GM13976 (cell line): ENCODE data around the gene COX6A2.
A peak's percentile ranks its signal among the peaks of the same experiment; 100 is the strongest.
"Not testable (repeated sequence)": the region's sequence is repeated elsewhere in the genome, so short reads cannot be mapped to it uniquely, and the experiment has no call there.

ENCODE experiments used
- DNase-seq: peaks from one replicate; pipeline ENCODE4 v3.0.0; 2012; ENCODE audit warnings: low spot score
- CTCF ChIP-seq: IDR thresholded peaks from 2 replicates; pipeline ENCODE4 v1.5.1; 2012; ENCODE audit warnings: borderline replicate concordance, mild to moderate bottlenecking; ENCODE audit not compliant: insufficient read depth; ENCODE audit errors: extremely low read depth, missing control alignments, control extremely low read depth
- in situ Hi-C: fragments of 300-500 bp; cut with MboI; formaldehyde crosslinking; loops from one replicate; pipeline ENCODE4 v1.12.0; 2022; ENCODE audit warnings: low sequenced_read_pairs, mixed read lengths, inconsistent platforms; ENCODE audit not compliant: unreplicated experiment

The COX6A2 gene

GRCh38 chr16:31427441-31428278, 500 bp downstream of the COX6A2 start:
- DNase-seq = peak; percentile 66
- in situ Hi-C loops = loop anchor here (25.0 kb wide), 1 partner anchor 440 kb away; the partner anchor contains the start of gene HSD3B7
- no peak for TF ChIP-seq CTCF

- DNase-seq = no peak
- TF ChIP-seq CTCF = no peak
- in situ Hi-C loops = no loop called here
Observed at GRCh38 chr16:31423801-31424200, 4.4 kb downstream of the COX6A2 start.

GRCh38 chr16:31423241-31423640, 4.9 kb downstream of the COX6A2 start:
- TF ChIP-seq CTCF = no peak
- no peak for DNase-seq
- in situ Hi-C loops = no loop called here

GRCh38 chr16:31421587-31421986, 6.6 kb downstream of the COX6A2 start:
- DNase-seq = peak; percentile 69
- in situ Hi-C loops = no loop called here
- TF ChIP-seq CTCF = no peak

GRCh38 chr16:31420037-31420436, 8.1 kb downstream of the COX6A2 start:
- in situ Hi-C loops = no loop called here
- DNase-seq = no peak
- no peak for TF ChIP-seq CTCF

GRCh38 chr16:31417916-31418315, 10.2 kb downstream of the COX6A2 start:
- DNase-seq = no peak
- in situ Hi-C loops = no loop called here
- no peak for TF ChIP-seq CTCF

- DNase-seq, in situ Hi-C loops: not testable (repeated sequence)
Observed at GRCh38 chr16:31417036-31417435, 11.1 kb downstream of the COX6A2 start.
